Subcutaneous abdominal adipose tissue (tissue), 5 donors: Measurements from ENCODE around the gene PRRX2.

ENCODE experiments used
- H3K27ac ChIP-seq: one replicate; pipeline ENCODE4 v1.7.0; 2013; ENCODE audit warnings: low read depth, mild to moderate bottlenecking, inconsistent platforms, low read length, moderate library complexity
- H3K27me3 ChIP-seq, 5 donors: one replicate each; pipeline ENCODE4 v1.7.0; 2013; ENCODE audit warnings: low read length in 5 of 5, inconsistent platforms in 1 of 5; ENCODE audit not compliant: control insufficient read depth in 5 of 5, insufficient read depth in 4 of 5
- H3K36me3 ChIP-seq, 5 donors: one replicate each; pipeline ENCODE4 v1.7.0; 2013; ENCODE audit warnings: low read length in 5 of 5; ENCODE audit not compliant: control insufficient read depth in 5 of 5, insufficient read depth in 5 of 5
- H3K4me1 ChIP-seq, 5 donors: one replicate each; pipeline ENCODE4 v1.7.0; 2013; ENCODE audit warnings: low read length in 5 of 5, mild to moderate bottlenecking in 3 of 5, moderate library complexity in 1 of 5; ENCODE audit not compliant: control insufficient read depth in 5 of 5, insufficient read depth in 5 of 5
- H3K4me3 ChIP-seq, 5 donors: one replicate each; pipeline ENCODE4 v1.7.0; 2013; ENCODE audit warnings: low read length in 5 of 5, low read depth in 1 of 5
- H3K9ac ChIP-seq, 5 donors: one replicate each; pipeline ENCODE4 v1.7.0; 2013; ENCODE audit warnings: low read length in 5 of 5, mild to moderate bottlenecking in 4 of 5, moderate library complexity in 3 of 5
- H3K9me3 ChIP-seq, 5 donors: one replicate each; pipeline ENCODE4 v1.7.0; 2013; ENCODE audit warnings: low read length in 5 of 5; ENCODE audit not compliant: control insufficient read depth in 5 of 5
- donor health status: healthy.
- donor health status: healthy.
- donor health status: healthy.
- donor health status: healthy.
- donor health status: healthy.

Gene PRRX2

GRCh38 chr9:129722913-129723312 is 57.5 kb downstream of the PRRX2 start:
- no peak overlapping the region for H3K4me3 ChIP-seq
- no peaks in the 10 kb centered on the region for H3K36me3 ChIP-seq
- H3K9ac ChIP-seq = no peak overlapping the region
- no peak overlapping the region for H3K27ac ChIP-seq
- H3K9me3 ChIP-seq = no peaks in the 10 kb centered on the region
- peaks cover 2 to 17% (median 12%) of the 10 kb centered on the region in 5 donors for H3K4me1 ChIP-seq
- peaks cover 0 to 19% (median 15%) of the 10 kb centered on the region in 5 donors for H3K27me3 ChIP-seq

GRCh38 chr9:129724456-129725190 is 59.2 kb downstream of the PRRX2 start:
- Histone ChIP-seq H3K9ac (no peak overlapping the region), H3K4me3 (no peak overlapping the region), H3K36me3 (no peaks in the 10 kb centered on the region), H3K27me3 (peaks cover 0 to 15% (median 13%) of the 10 kb centered on the region in 5 donors), H3K9me3 (no peaks in the 10 kb centered on the region), H3K27ac (no peak overlapping the region), H3K4me1 (peaks cover 2 to 17% (median 12%) of the 10 kb centered on the region in 5 donors)

GRCh38 chr9:129725795-129726251 is 60.4 kb downstream of the PRRX2 start:
- Histone ChIP-seq H3K4me3 (no peak overlapping the region), H3K9ac (no peak overlapping the region), H3K27ac (no peak overlapping the region), H3K9me3 (no peaks in the 10 kb centered on the region), H3K36me3 (no peaks in the 10 kb centered on the region), H3K27me3 (peaks cover 0 to 12% (median 10%) of the 10 kb centered on the region in 5 donors), H3K4me1 (peaks cover 2 to 17% (median 12%) of the 10 kb centered on the region in 5 donors)

GRCh38 chr9:129726322-129727160 is 61.1 kb downstream of the PRRX2 start:
- peaks cover 2 to 17% (median 12%) of the 10 kb centered on the region in 5 donors for H3K4me1 ChIP-seq
- no peak overlapping the region for H3K9ac ChIP-seq
- peak overlapping the region in 3 of 5 donors; percentile 26 to 47 (median 26) for H3K4me3 ChIP-seq
- no peak overlapping the region for H3K27ac ChIP-seq
- no peaks in the 10 kb centered on the region for H3K9me3 ChIP-seq
- peaks cover 0 to 9% (median 9%) of the 10 kb centered on the region in 5 donors for H3K27me3 ChIP-seq
- no peaks in the 10 kb centered on the region for H3K36me3 ChIP-seq

- Histone ChIP-seq H3K27me3 (peaks cover 0 to 9% (median 4%) of the 10 kb centered on the region in 5 donors), H3K36me3 (no peaks in the 10 kb centered on the region), H3K9ac (no peak overlapping the region), H3K4me1 (peaks cover 2 to 17% (median 12%) of the 10 kb centered on the region in 5 donors), H3K9me3 (no peaks in the 10 kb centered on the region), H3K4me3 (no peak overlapping the region), H3K27ac (no peak overlapping the region)
Measured at GRCh38 chr9:129728744-129729143, 63.3 kb downstream of the PRRX2 start.

- no peak overlapping the region for H3K4me3 ChIP-seq
- no peak overlapping the region for H3K27ac ChIP-seq
- H3K9ac ChIP-seq = no peak overlapping the region
- peaks cover 0 to 7% (median 5%) of the 10 kb centered on the region in 5 donors for H3K4me1 ChIP-seq
- peaks cover 0 to 12% (median 3%) of the 10 kb centered on the region in 5 donors for H3K27me3 ChIP-seq
- no peaks in the 10 kb centered on the region for H3K36me3 ChIP-seq
- H3K9me3 ChIP-seq = no peaks in the 10 kb centered on the region
Measured at GRCh38 chr9:129731477-129732085, 66.1 kb downstream of the PRRX2 start.

GRCh38 chr9:129732100-129732499 is 66.7 kb downstream of the PRRX2 start:
- Histone ChIP-seq H3K27ac (no peak overlapping the region), H3K4me1 (peaks cover 0 to 2% (median 0%) of the 10 kb centered on the region in 5 donors), H3K4me3 (no peak overlapping the region), H3K9me3 (no peaks in the 10 kb centered on the region), H3K9ac (no peak overlapping the region), H3K27me3 (peaks cover 0 to 12% (median 3%) of the 10 kb centered on the region in 5 donors), H3K36me3 (no peaks in the 10 kb centered on the region)

- peaks cover 0 to 12% (median 3%) of the 10 kb centered on the region in 5 donors for H3K27me3 ChIP-seq
- no peak overlapping the region for H3K9ac ChIP-seq
- no peaks in the 10 kb centered on the region for H3K36me3 ChIP-seq
- H3K9me3 ChIP-seq = no peaks in the 10 kb centered on the region
- H3K4me3 ChIP-seq = no peak overlapping the region
- H3K27ac ChIP-seq = no peak overlapping the region
- peaks cover 0 to 8% (median 8%) of the 10 kb centered on the region in 5 donors for H3K4me1 ChIP-seq
Measured at GRCh38 chr9:129732946-129733631, 67.6 kb downstream of the PRRX2 start.

GRCh38 chr9:129733632-129733953 is 68.1 kb downstream of the PRRX2 start:
- no peak overlapping the region for H3K9ac ChIP-seq
- no peaks in the 10 kb centered on the region for H3K36me3 ChIP-seq
- H3K27ac ChIP-seq = no peak overlapping the region
- peaks cover 0 to 16% (median 3%) of the 10 kb centered on the region in 5 donors for H3K27me3 ChIP-seq
- H3K4me1 ChIP-seq = peaks cover 0 to 13% (median 10%) of the 10 kb centered on the region in 5 donors
- H3K9me3 ChIP-seq = no peaks in the 10 kb centered on the region
- no peak overlapping the region for H3K4me3 ChIP-seq
